HG03139 (cell line): ENCODE measurements around the gene KCNH1.

Experiments used
- ATAC-seq: cut with Tn5 transposase; IDR thresholded peaks from one replicate; pipeline ENCODE4 v1.9.1; 2021; ENCODE audit not compliant: unreplicated experiment

Gene KCNH1

GRCh38 chr1:210817385-210818275 is 316.3 kb downstream of the KCNH1 start:
- no peak for ATAC-seq

- ATAC-seq, result no peak
Measured at GRCh38 chr1:210815641-210816550, 318.1 kb downstream of the KCNH1 start.

- ATAC-seq, result no peak
Measured at GRCh38 chr1:210814382-210815123, 319.4 kb downstream of the KCNH1 start.

GRCh38 chr1:210801501-210801900 is 332.4 kb downstream of the KCNH1 start:
- no peak for ATAC-seq

GRCh38 chr1:210800756-210801155 is 333.2 kb downstream of the KCNH1 start:
- ATAC-seq, result no peak

- no peak for ATAC-seq
Measured at GRCh38 chr1:210800301-210800700, 333.6 kb downstream of the KCNH1 start.

- ATAC-seq, result no peak
Measured at GRCh38 chr1:210797422-210797821, 336.5 kb downstream of the KCNH1 start.

- ATAC-seq, result no peak
Measured at GRCh38 chr1:210796421-210796820, 337.5 kb downstream of the KCNH1 start.

- no peak for ATAC-seq
Measured at GRCh38 chr1:210794445-210794844, 339.5 kb downstream of the KCNH1 start.

GRCh38 chr1:210792250-210793102 is 341.5 kb downstream of the KCNH1 start:
- ATAC-seq, result no peak

GRCh38 chr1:210790196-210790595 is 343.8 kb downstream of the KCNH1 start:
- ATAC-seq, result no peak

- ATAC-seq, result no peak
Measured at GRCh38 chr1:210787800-210788199, 346.1 kb downstream of the KCNH1 start.

- no peak for ATAC-seq
Measured at GRCh38 chr1:210786546-210786945, 347.4 kb downstream of the KCNH1 start.

GRCh38 chr1:210783925-210784324 is 350.0 kb downstream of the KCNH1 start:
- ATAC-seq, result no peak

GRCh38 chr1:210781652-210782051 is 352.3 kb downstream of the KCNH1 start:
- no peak for ATAC-seq

GRCh38 chr1:210779269-210779668 is 354.7 kb downstream of the KCNH1 start:
- ATAC-seq, result no peak

- no peak for ATAC-seq
Measured at GRCh38 chr1:210777914-210778313, 356.0 kb downstream of the KCNH1 start.

- ATAC-seq, result no peak
Measured at GRCh38 chr1:210776712-210777111, 357.2 kb downstream of the KCNH1 start.

GRCh38 chr1:210775289-210775688 is 358.7 kb downstream of the KCNH1 start:
- ATAC-seq, result no peak

- ATAC-seq, result no peak
Measured at GRCh38 chr1:210773450-210773849, 360.5 kb downstream of the KCNH1 start.
